A549 treated with Hydrocortisone at 1 μM for 4 hours (cell line): Measurements from ENCODE around the gene TYR. TPM values are rescaled to one million over a fixed set of nuclear protein-coding genes. Genes with fewer than 3 reads are reported as not detected.

ENCODE experiments used
- total RNA-seq: library from RNA; stranded (reverse); fragments of 200-300 nt; extraction: Qiagen RNA extraction; gene quantifications from 5 replicates; pipeline ENCODE4 v1.2.3, GENCODE V29; 2022

The TYR gene
- total RNA-seq = not detected in 5 replicates

GRCh38 chr11:89177691-89178231 lies at the start of gene TYR:
TYR (plus strand) TSS chr11:89177875; CDS start chr11:89177954, 79 bp downstream.

Other genes with a start within 250 kb of the TYR start
- 0.01 TPM in 1 of 5 replicates, not detected in the others for gene GRM5, start 111.9 kb upstream of the TYR start, total RNA-seq